ENCODE measurements around the gene SMOC2.
"Not testable (repeated sequence)": the region's sequence is repeated elsewhere in the genome, so short reads cannot be mapped to it uniquely, and the experiment has no call there.

The SMOC2 gene

DNA sequence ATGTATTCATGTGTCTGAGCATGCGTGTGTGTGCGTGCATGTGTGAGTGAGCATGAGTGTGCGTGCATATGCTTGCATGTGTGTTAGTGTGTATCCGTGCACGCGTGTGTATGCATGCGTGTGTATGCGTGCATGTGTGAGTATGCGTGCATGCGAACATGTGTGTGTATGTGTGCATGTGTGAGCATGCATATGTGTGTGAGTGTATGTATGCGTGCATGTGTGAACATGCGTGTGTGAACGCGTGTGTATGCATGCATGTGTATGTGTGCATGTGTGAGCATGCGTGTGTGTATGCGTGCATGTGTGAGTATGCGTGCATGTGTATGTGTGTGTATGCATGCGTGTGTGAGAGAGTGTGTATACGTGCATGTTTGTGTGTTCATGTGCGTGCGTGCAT lies 77.9 kb downstream of the SMOC2 start:
- no peak for FAIRE-seq

DNA sequence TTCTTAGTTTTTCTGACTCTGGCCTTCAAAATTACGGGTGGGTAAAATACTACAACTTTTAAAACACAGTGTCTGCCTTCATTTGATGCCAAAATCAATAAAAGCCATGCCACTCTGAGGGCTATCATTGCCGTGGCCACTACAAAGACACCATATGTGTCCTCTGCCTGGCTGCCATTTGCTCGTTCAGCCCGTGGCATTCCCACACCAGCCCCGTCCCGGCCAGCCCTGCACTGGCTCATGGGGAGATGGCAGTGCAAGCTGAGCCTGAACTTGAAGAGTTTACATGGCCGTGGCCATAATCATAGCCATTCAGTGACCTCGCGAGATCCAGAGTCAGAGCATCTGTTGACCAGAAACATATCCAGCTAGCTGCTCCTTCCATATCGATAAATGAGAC lies 79.2 kb downstream of the SMOC2 start:
- no peak for FAIRE-seq

DNA sequence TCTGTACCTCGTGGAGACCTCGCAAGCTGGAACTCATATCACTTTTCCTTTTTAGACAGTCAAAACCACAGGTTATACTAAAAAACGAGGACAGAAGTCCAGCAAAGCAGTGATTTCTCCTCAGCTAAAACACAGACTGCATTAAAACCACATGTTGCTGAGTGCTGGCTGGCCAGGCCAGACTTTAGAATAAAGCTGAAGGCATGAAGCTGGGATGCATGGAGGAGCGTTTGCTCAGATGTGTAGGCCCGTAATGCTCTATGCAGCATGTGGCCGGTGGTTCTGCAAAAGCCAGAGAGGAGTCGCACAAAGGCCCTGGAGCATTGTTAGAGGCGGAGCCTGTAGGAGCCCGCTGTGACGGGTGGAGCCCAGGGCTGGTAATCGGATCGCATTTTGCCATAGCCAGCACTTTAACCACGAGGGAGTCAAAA lies 83.6 kb downstream of the SMOC2 start:
- no peak for FAIRE-seq

DNA sequence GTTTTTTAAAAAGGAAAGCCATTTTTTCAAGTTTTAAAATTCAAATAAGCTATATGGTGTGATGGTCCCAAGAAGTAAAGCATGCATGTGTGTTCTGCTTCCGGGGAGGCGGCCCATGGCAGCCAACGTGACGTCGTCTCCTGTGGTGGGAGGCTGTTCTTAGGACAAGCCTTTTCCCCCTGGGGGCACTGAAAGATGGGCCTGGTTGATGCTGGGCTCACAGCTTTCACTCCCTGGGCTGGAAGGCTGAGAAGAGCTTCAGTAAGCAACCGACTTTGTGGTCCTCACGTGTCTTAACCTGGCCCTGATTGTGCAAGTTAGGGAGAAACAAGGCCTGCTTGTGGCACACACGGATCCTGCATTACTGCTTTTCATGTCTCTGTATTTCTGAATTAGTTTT lies 84.1 kb downstream of the SMOC2 start:
- no peak for FAIRE-seq

DNA sequence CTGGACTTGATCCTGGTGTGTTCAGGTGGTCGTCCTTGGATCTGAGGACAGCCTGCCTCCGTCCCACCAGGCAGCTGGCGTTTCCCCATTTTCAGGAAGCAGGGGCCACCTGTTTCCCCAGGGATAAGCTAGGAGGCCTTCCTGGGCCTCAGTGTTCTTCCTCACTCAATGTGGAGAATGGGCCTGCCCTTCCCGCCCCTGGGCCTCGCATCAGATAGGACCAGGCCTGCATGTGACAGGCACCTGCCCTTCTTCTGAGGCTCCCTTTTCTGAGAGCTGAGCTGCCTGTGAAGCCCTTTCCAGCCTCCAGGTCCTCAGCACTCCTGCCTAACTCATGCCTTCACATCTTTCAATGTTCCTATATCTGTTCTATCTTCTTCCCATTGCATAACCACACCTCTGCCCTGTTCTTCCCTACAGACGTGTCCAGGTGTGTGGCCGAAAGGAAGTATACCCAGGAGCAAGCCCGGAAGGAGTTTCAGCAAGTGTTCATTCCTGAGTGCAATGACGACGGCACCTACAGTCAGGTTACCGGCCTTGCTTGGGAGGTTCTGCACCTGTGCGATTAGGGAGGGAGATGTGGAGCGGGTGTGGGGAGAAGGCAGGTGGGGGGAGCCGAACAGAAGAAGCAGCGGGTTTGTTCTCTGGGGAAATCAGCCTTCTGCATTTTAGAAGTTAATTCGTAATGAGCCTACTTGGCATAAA lies 85.1 kb downstream of the SMOC2 start:
- FAIRE-seq, result no peak

DNA sequence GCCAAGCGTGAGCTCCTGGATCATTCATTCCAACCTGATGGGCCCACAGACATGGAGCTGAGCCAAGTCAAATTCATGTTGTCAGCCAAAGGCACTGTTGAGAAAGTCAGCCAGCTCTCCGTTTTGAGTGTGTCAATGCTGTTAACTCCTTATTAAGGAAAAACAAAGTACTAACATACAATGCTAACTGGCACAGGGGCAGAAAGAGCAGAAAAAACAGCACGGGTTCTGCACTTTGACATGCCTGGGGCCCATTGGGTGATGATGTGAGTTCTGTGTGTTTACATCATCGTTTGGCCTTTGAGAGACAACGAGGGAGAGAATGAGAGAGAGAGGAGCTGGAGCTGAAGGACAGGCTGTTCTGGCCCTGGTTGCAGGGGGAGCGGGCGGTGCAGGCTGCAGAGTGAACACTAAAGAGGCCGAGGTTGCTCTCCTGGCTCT lies 85.9 kb downstream of the SMOC2 start:
- no peak for FAIRE-seq

DNA sequence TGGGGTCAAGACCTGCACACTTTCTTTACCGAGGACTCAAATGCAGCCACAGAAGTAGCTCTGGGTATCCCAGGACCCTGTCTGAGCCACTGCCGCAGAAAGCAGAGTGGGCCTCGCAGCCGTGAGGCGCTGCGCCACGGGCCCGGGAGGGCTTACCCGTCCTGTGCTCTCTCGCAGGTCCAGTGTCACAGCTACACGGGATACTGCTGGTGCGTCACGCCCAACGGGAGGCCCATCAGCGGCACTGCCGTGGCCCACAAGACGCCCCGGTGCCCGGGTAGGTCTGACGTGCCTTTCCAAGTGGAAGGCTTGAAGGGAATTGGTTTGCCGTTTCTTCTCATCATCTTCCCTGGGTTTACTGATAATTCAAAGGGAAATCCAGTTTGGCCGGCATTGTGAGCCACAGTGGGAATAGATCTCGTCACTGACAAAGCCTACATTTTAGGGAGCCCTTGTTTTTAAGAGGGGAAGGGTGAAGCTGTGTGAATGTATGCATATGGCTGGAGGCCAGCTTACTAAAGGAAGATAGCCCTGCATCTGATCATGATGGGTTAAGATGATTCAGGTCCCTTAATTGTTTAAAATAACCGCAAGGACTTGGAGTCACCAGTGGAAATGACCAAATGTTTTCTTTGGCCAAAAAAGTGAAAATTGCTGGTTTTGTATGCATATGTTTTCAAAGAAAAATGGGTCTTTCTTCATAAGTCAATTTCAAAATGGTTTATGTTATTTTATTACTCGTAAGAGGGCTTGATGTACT lies 86.6 kb downstream of the SMOC2 start:
- FAIRE-seq, result no peak

DNA sequence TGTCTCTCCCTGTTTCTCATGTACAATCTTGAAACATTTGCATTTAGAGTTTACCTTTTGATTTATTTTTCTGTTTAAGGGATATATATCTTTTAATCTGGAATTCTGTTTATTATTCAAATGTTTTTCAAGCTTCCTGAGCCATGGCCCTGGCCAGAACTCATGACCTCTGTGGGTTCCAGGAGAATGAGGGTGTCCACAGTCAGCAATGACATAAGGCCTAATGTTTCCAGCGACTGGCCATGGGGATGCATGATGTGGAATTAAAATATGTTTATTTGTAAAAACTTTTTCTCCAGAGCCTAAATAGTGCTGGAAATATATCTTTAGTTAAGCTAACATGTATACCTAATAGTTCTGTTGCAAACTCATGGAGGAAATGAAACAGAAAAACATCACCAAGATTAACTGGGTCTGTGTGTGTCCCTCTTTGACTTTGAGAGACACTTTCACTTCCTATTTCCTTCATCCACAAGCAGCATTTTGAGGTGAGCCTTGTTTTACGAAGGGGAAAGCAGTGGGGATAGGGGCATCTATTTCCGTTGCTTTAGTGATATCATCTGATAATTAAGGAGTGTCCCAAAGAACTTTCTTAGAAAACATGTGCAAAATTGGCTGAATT lies 87.6 kb downstream of the SMOC2 start:
- no peak for FAIRE-seq

DNA sequence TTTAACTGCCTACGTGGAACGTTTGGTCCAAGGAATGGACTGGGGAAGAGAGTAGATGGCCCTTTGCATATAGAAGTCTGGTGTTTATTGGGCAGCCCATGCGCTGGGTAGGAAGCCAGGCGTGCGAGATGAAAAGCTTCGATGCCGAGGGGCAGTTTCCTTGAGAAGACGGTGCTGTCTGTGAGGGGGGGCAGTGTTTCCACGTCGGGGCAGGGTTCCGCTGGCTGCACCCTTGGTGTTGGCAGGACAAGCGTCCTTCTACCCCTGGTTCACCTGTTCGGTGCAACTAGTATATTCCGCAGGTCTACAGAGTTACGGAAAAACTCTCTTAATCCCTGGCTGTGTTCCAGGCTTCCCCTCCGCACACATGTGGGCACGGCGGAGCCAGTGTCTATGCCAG lies 88.2 kb downstream of the SMOC2 start:
- no peak for FAIRE-seq

DNA sequence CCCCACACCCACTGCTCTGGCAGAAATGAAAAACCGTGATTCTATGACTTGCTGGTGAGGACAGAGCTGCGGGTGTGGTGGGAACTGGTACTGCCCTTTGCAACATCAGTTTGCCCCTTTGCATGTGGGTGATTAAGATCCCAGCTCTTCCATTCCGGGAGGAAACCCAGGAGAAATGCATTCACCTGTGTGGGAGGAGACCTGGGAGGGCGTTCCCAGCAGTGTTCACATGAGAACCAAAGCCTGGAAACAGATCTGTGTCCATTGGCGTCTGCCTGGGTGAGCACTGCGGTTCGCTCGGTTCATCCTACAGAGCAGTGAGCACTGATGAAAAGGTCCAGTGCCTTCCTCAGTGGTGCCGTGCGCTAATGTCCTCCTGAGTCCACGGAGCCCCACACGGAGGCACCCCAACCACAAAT lies 89.7 kb downstream of the SMOC2 start:
- no peak for FAIRE-seq

DNA sequence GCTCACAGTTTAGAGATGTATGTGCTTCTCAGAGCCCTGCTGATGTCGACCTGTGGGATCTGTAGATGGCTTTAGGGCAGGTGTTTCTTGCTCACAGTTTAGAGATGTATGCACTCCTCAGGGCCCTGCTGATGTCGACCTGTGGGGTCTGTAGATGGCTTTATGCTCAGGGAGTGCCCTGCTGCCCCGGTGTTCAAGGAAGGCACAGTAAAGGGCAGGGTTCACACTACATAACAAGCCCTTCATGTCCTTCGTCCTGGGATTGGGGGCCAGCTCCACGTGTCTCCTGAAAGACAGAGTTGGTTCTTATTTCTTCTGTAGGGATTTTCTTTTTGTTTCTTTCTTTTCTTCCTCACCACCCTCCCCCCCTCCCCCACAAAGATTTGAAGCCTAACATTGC lies 91.1 kb downstream of the SMOC2 start:
- no peak for FAIRE-seq

DNA sequence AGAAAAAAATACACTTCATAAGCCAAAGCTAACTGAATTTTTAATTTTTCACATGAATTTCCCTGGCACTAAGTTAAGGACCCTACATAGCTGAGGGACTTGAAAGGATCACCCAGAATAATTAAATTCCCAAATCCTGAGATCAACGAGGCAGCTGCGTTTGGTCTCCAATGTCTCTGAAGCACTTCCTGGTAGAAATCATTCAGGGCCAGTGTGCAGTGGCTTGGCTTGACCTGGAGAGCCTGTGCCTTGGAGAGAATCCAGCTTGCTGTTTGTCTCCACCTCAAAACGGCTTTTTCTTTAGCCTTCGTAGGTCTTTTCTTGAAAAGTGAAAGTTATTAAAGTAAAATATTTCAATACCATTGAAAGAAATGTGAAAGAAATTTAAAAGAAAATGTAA lies 92.4 kb downstream of the SMOC2 start:
- no peak for FAIRE-seq

DNA sequence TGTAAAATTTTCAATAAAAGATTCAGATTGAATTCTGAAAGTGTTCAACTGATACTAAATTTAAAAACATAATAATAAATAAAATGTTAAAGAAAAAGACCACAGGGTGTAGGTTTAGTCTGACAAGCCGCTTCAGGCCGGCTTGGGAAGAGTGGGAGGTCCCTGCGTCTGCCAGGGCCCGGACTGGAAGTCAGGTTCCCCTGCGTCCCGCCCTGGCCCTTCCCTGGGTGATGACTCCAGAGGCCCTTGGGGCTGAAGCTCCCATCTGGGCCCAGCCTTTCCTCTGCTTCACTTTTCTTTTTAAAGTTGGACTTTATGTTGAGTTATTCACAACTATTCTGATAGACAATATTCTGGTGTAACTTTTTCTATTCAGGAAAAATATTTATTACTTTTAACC lies 93.3 kb downstream of the SMOC2 start:
- no peak for FAIRE-seq

DNA sequence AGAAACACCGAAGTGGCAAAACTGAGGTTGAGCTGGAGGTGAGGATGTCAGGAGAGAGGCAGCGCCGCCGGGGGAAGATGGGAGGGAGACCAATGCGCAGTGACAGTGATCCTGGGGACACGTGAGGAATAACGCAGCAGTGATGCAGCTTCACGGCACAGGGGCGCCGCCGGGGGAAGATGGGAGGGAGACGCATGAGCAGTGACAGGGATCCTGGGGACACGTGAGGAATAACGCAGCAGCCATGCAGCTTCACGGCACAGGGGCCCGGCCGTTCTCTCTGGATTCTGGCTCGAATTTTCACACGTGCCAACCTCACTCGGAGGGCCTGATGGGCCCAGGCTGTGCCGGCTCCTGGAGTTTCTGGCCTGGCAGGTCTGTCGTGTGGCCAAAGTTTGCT lies 94.7 kb downstream of the SMOC2 start:
- no peak for FAIRE-seq

DNA sequence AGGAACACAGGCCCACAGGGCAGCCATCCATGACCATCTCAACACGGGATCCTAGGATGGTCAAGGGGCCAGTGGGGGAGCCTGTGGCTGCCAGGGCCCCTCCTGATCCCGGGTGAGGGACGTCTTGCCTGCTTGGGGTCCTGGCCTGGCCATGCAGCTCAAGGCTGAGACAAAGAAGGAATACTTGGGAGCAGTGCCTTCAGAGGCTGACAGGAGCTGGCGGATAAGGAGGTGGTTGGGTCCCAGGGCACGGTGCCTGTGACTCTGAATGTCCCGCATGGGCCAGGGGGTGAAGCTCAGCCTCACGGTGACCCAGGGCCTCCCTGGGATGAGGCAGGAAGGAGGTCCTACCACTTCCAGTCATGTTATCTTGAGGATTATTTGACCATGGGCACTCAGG lies 95.2 kb downstream of the SMOC2 start:
- FAIRE-seq, result no peak

DNA sequence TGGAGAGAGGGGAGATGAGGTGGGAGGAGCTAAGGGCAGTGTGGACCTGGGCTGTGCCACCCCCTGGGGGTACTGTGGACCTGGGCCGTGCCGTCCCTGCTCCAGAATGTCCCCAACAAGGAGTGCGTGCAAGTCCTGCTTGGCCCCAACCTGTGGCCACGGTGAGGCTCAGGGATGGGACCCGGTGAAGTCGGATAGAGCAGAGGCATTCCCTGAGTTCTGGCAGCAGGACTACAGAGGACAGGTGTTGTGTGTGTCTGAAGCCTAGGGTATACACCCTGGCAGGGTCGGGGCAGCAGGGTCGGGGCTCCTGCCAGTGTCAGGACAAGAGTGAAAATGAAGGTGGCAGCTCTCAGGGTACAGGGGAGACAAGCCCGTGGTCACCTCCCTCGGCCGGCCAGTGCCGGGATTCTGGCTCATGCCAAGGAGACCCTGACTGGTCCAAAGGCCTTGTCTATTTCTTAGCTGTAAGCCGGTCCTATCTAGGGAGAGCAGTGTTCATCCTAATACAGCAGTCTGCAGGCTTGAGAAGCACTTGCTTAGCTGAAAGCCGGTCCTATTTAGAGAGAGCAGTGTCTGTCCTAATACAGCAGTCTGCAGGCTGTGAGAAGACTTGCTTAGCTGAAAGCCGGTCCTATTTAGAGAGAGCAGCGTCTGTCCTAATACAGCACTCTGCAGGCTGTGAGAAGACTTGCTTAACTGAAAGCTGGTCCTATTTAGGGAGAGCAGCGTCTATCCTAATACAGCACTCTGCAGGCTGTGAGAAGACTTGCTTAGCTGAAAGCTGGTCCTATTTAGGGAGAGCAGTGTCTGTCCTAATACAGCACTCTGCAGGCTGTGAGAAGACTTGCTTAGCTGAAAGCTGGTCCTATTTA lies 95.9 kb downstream of the SMOC2 start:
- FAIRE-seq, result no peak

DNA sequence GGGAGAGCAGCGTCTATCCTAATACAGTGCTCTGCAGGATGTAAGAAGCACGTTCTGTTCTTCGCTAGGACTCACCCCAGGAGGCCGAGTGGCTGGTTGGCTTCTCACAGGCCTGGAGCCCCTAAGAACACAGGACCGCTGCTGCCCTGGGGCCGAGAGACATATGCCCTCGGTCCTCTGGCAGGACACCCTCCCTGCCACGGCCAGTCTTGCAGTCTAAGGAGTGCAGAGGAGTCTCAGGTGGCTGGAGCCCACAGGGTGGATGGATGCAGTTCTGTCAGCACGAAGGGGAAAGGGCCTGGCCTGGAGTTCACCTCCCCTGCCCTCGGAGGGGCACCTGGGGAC lies 96.5 kb downstream of the SMOC2 start:
- no peak for FAIRE-seq

DNA sequence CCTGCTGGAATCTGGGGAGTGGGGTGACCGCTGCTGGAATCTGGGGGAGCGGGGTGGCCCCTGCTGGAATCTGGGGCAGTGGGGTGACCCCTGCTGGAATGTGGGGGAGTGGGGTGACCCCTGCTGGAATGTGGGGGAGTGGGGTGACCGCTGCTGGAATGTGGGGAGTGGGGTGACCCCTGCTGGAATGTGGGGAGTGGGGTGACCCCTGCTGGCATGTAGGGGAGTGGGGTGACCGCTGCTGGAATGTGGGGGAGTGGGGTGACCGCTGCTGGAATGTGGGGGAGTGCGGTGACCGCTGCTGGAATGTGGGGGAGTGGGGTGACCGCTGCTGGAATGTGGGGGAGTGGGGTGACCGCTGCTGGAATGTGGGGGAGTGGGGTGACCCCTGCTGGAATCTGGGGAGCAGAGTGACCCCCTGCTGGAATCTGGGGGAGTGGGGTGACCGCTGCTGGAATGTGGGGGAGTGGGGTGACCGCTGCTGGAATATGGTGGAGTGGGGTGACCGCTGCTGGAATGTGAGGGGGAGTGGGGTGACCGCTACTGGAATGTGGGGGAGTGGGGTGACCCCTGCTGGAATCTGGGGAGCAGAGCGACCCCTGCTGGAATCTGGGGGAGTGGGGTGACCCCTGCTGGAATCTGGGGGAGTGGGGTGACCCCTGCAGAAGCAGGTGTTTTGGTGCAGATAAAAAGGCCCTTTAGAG lies 97.4 kb downstream of the SMOC2 start:
- FAIRE-seq, result not testable (repeated sequence)

DNA sequence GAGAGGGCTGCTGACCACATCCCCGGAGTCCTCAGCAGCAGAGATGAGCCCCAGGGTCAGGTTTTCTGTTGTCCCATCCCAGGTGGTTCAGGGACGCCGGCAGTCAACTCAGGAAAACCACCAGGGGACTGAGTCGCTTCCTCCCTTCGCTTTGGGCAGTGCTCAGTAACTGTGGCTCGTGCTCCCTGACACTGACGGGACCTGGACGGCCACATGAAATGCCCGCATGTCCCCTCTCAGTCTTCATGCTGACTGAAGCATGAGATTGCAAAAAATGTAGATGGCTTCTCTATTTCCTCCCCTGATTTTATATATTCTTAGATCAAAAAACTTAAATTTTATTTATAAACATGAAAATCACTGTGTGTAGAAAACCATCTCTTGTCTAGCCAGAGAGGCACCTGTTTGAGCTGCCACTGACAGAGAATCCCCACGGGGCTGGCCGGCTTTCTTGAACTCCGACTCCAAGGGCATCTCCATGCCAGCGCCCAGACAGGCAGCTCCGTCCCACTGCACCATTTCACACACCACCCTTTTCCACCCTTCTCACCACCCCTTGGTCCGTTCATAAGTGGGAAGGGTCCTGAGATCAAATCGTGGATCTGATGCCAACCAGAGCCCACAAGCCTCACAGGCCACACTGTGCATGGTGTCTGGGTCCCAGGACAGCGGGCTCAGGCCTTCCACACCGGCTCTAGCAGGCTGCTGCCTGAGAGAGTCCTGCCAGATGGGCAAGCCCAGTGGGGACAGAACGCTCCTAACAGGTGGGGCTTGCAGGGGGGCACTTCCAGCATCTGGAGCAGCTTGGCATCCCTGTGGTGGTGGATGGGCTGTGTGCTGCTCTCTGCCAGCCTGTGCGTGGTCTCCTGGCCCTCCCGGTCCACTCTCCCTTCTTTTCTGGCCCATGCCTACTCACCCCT lies 98.2 kb downstream of the SMOC2 start:
- FAIRE-seq, result no peak

DNA sequence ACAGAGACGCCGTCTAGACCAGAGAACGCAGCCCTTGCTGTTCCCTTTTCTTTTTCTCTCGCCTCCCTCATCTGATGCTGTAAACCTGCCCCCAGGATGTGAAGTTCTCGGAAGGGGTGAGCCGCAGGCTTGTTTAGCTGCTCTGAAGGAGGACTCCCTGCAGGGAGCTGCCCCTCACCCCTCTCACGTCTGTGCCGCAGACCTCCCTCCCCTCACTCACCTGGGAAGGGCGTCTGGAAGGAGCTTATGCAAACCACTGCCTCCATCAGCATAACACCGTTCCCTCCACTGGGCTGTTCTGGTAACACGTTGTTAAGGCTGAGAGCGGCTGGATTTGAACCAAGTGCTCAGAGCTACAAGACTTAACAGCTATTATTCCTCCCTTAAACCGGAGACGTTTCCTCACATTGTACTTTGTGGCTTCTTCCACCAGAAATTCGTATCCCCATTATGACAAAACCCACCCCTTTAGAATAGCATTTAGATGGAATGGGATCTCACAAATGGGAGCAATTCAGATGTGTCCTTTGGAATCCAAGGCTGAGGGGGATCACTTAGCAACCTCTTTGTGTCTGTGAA lies 99.8 kb downstream of the SMOC2 start:
- no peak for FAIRE-seq

DNA sequence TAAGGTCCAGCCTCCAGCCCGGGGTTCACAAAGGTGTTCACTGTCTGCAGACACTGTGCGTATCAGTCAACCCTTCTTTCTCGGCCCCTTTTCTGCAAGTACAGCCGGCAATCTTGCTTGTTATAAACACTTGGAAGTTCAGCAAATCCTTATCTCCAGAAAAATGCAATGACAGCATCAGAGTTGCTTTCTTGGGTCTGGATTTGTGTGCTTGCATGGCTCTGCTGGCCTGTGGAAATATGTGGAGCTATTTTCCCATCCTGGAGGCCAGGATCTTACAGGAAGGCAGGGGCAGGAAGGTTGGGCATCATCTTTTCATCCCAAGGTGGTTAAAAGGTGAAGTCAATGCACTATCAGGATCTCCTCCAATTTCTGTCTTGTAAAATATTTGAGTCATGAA lies 100.3 kb downstream of the SMOC2 start:
- FAIRE-seq, result no peak
